T-helper 1 cell treated with Interleukin-12 subunit alpha and Interleukin-12 subunit beta and Interleukin-4 antibody, amounts not matched to agents 30 μg/mL and 1 μg/mL, for 36 hours (primary cell): Measurements from ENCODE around the gene LRP1B.

Source experiments
- H3K27ac Mint-ChIP-seq: one replicate; pipeline ENCODE4 v1.8.0; 2021; ENCODE audit warnings: mild to moderate bottlenecking, mixed read lengths
- H3K27me3 Mint-ChIP-seq: one replicate; pipeline ENCODE4 v1.8.0; 2021; ENCODE audit warnings: low read depth, mixed read lengths
- H3K36me3 Mint-ChIP-seq: one replicate; pipeline ENCODE4 v1.8.0; 2021; ENCODE audit warnings: low read depth, mixed read lengths
- H3K4me1 Mint-ChIP-seq: one replicate; pipeline ENCODE4 v1.8.0; 2021; ENCODE audit warnings: low read depth, mixed read lengths
- H3K4me3 Mint-ChIP-seq: one replicate; pipeline ENCODE4 v1.8.0; 2021; ENCODE audit warnings: mild to moderate bottlenecking, moderate library complexity, mixed read lengths
- H3K9me3 Mint-ChIP-seq: one replicate; pipeline ENCODE4 v1.8.0; 2021; ENCODE audit warnings: mixed read lengths

Gene LRP1B

DNA sequence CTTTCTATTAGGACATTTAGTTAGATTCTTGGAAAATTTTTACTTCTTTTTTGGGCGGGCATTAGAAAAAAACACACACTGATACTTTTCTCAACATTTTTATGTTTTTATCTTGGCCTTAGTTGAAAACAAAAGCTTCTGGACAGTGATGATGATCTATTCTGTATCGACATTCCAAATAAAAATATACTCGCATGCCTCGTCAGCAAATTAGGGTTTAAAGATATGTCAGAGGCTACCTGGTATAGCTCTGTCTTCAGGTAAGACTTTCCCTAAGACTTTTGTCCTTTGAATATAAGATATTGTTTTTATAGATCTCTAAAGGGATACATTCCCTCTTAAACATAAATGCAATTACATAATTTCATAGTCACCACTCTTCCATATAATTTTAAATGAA is 816.8 kb downstream of the LRP1B start:
- no peak overlapping the region for H3K27ac Mint-ChIP-seq
- no peaks in the 10 kb centered on the region for H3K36me3 Mint-ChIP-seq
- peaks cover 16% of the 10 kb centered on the region for H3K9me3 Mint-ChIP-seq
- H3K4me1 Mint-ChIP-seq = no peaks in the 10 kb centered on the region
- no peak overlapping the region for H3K4me3 Mint-ChIP-seq
- no peaks in the 10 kb centered on the region for H3K27me3 Mint-ChIP-seq

DNA sequence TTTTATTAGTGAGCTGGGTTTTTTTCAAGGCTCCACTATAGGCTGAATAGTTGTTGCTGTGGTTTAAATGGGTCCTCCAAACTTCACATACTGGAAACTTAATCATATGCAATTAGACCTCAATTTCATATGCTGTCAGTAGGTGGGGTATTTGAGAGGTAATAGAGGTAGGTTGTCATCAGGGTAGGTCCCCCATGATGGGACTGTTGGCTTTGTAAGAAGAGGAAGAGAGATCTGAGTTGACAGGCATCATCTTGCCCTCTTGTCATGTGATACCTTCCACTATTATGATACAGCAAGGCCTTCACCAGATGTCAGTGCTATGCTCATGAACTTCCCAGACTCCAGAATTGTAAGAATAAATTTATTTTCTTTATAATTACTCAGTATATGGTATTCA is 819.4 kb downstream of the LRP1B start:
- H3K27ac Mint-ChIP-seq = no peak overlapping the region
- H3K4me1 Mint-ChIP-seq = no peaks in the 10 kb centered on the region
- peaks cover 13% of the 10 kb centered on the region for H3K9me3 Mint-ChIP-seq
- H3K4me3 Mint-ChIP-seq = no peak overlapping the region
- H3K36me3 Mint-ChIP-seq = no peaks in the 10 kb centered on the region
- no peaks in the 10 kb centered on the region for H3K27me3 Mint-ChIP-seq

DNA sequence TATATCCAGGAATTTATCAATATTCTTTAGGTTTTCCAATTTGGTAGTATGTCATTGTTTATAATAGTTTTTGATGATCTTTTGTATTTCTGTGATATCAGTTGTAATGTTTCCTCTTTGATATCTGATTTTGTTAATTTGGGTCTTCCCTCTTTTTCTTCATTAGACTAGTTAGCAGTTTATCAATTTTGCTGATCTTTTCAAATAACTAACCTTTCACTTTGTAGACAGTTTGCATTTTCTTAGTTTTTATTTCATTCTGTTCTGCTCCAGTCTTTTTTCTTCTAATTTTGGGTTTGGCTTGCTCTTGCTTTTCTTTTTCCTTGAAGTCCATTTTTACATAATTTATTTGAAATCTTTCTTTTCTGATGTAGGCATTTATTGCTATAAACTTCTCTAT is 824.4 kb downstream of the LRP1B start:
- H3K9me3 Mint-ChIP-seq = peaks cover 8% of the 10 kb centered on the region
- H3K4me1 Mint-ChIP-seq = no peaks in the 10 kb centered on the region
- H3K36me3 Mint-ChIP-seq = no peaks in the 10 kb centered on the region
- no peaks in the 10 kb centered on the region for H3K27me3 Mint-ChIP-seq
- no peak overlapping the region for H3K4me3 Mint-ChIP-seq
- H3K27ac Mint-ChIP-seq = no peak overlapping the region

DNA sequence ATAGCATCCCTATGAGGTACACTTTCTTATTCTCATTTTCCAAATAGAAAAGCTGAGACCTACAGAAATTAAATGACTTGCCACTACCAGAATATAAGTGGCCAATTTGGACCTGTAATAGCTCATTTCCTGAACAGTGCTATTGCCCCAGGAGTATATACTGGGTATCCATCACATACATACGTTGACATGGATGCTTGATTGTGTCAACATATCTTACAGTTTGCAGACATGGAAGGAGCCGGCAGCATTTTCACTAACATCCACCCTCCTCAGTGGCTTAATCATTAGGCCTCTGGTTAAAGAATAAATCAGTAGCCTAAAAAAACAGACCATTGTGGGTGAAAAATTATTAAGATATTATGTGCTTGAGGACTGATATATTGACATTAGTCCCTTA is 829.3 kb downstream of the LRP1B start:
- Mint-ChIP-seq H3K9me3 (peaks cover 3% of the 10 kb centered on the region), H3K4me1 (no peaks in the 10 kb centered on the region)

DNA sequence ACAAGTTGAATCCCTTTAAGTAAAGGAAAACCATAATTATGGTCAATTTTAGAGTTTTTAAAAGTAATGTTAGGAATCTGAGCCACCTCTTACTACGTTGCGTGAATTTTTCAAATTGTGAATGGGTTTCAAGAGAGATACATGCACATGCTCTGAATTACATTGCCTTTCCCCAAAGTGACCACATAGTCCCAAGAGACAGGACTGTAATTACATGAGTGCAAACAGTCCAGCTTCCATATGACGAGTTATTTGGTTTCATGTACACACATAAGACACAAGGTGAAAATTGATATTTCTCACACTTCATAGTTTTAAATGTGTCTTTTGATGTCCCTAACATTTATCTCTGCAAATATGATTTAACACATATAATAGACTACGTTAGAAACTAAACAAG is 850.8 kb downstream of the LRP1B start:
- Mint-ChIP-seq H3K36me3 (no peaks in the 10 kb centered on the region), H3K27ac (no peak overlapping the region), H3K4me3 (no peak overlapping the region), H3K4me1 (no peaks in the 10 kb centered on the region), H3K27me3 (no peaks in the 10 kb centered on the region), H3K9me3 (no peaks in the 10 kb centered on the region)

More for the DNA sequence above, 829.3 kb downstream of the LRP1B start:
- no peaks in the 10 kb centered on the region for H3K36me3 Mint-ChIP-seq
- no peak overlapping the region for H3K4me3 Mint-ChIP-seq
- H3K27ac Mint-ChIP-seq = no peak overlapping the region
- no peaks in the 10 kb centered on the region for H3K27me3 Mint-ChIP-seq

DNA sequence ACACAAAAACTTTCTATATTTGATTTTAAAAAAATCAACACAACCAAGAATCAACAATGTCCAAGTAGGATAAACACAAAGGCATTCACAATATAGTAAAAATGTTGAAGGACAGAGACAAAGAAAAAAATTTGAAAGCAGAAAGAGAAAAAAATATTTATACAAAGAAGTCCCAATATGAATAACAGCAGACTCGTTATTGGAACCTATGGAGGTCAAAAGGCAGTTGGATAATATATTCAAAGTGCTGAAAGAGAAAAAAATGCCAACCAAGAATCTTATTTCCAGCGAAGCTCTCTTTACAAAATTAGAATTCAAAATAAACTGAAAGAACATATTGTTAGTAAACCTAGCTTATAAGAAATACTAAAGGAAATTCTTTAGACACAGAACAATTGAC is 859.5 kb downstream of the LRP1B start:
- Mint-ChIP-seq H3K4me3 (no peak overlapping the region), H3K36me3 (no peaks in the 10 kb centered on the region), H3K4me1 (no peaks in the 10 kb centered on the region), H3K27me3 (no peaks in the 10 kb centered on the region), H3K9me3 (peaks cover 15% of the 10 kb centered on the region), H3K27ac (no peak overlapping the region)

DNA sequence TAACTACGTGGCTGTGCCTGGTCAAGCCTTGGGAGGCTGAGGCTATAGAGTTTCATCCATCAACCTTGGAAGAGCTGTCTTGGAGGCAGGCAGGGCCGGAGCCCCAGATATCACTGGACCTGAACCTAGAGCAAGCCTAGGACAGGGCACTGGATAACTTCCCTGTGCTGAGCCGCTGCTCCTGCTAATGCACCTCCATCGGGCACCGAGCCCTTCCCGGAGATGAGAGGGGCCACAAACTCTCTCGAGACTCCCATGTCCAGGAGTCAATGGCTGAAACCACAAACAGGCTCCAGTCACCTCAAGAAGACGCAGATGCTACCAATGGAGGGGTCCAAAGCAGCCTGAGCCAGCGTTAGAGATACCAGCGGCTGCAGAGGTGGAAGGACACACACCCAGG is 866.0 kb downstream of the LRP1B start:
- H3K36me3 Mint-ChIP-seq = no peaks in the 10 kb centered on the region
- H3K27me3 Mint-ChIP-seq = no peaks in the 10 kb centered on the region
- H3K4me1 Mint-ChIP-seq = no peaks in the 10 kb centered on the region
- peaks cover 13% of the 10 kb centered on the region for H3K9me3 Mint-ChIP-seq
- H3K4me3 Mint-ChIP-seq = no peak overlapping the region
- no peak overlapping the region for H3K27ac Mint-ChIP-seq

DNA sequence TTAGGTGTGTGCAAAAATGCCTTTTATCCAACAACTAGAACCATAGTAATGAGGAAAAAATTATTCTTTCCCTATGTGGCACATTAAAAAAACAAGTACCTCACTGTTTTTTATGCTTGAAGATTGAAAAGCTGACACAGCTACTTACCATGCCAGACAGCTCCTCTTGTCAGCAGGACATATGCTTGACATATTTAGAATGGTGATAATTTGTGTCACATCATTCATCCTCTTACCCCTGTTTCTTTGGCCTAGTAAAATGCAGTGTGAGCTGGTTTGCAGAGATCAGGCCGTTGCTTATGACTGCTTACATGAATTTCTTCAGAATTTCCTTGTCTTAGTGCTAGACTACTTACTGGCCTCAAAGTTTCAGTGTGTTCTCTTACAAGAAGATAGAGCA is 869.9 kb downstream of the LRP1B start:
- no peaks in the 10 kb centered on the region for H3K27me3 Mint-ChIP-seq
- H3K4me1 Mint-ChIP-seq = no peaks in the 10 kb centered on the region
- H3K36me3 Mint-ChIP-seq = no peaks in the 10 kb centered on the region
- H3K4me3 Mint-ChIP-seq = no peak overlapping the region
- peaks cover 8% of the 10 kb centered on the region for H3K9me3 Mint-ChIP-seq
- H3K27ac Mint-ChIP-seq = no peak overlapping the region

DNA sequence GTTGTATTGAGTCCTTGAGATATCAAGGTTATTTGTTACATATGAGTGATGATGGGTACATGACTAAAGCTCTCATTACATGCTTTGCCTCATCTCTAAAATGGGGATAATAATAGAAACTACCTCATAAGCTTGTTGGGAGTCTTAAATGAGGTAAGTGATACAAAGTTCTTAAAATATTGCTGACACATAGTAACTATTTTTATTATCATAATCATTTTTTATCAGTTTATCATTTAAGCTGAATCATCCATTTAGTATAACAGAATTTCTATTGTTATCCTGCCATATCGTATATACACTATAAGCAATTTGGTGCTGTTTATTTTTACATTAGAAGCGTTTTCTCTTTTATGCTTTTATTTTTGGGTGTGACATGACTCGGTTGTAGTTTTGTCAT is 871.1 kb downstream of the LRP1B start:
- H3K27me3 Mint-ChIP-seq = no peaks in the 10 kb centered on the region
- peaks cover 5% of the 10 kb centered on the region for H3K9me3 Mint-ChIP-seq
- H3K36me3 Mint-ChIP-seq = no peaks in the 10 kb centered on the region
- no peak overlapping the region for H3K4me3 Mint-ChIP-seq
- no peaks in the 10 kb centered on the region for H3K4me1 Mint-ChIP-seq
- H3K27ac Mint-ChIP-seq = no peak overlapping the region

DNA sequence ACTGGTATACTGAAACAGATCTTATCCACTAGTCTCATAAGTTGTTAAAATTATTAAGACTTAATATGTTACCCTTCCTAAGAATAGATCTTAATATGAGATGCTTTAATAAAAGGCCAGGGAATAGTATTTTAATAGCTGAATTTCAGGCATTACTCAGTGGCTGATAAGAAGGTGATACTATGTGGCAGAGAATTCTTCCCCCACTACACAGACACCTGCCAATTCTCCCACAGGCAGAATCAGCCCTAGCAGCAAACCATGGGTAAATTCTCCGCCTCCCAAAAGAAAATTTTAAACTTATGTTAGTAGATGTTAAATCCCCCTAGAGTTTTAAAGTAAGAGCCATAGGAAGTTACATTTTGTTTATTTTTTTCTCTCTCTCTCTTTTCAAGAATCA is 888.8 kb downstream of the LRP1B start:
- H3K36me3 Mint-ChIP-seq = no peaks in the 10 kb centered on the region
- no peak overlapping the region for H3K4me3 Mint-ChIP-seq
- H3K9me3 Mint-ChIP-seq = peaks cover 4% of the 10 kb centered on the region
- H3K27me3 Mint-ChIP-seq = no peaks in the 10 kb centered on the region
- no peak overlapping the region for H3K27ac Mint-ChIP-seq
- no peaks in the 10 kb centered on the region for H3K4me1 Mint-ChIP-seq

DNA sequence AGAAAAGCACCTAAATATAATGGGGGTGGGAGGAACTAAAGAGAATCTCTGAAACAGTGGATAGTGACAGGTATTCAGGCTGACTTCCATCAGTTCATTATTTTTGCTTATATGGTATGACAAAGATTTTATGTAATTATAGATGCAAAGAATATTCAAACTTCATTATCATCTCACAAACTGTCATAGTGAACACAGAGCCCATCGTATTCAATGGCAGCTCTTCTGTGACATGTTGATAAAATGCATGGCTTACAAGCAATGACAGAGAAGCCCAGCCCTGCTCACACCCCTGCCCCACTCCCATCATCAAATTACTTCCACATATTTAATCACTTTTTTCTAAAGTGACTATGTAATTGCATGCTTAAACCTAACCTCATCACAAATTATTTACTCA is 904.3 kb downstream of the LRP1B start:
- Mint-ChIP-seq H3K27ac (no peak overlapping the region), H3K4me1 (no peaks in the 10 kb centered on the region), H3K27me3 (no peaks in the 10 kb centered on the region), H3K4me3 (no peak overlapping the region), H3K36me3 (no peaks in the 10 kb centered on the region), H3K9me3 (peaks cover 15% of the 10 kb centered on the region)

DNA sequence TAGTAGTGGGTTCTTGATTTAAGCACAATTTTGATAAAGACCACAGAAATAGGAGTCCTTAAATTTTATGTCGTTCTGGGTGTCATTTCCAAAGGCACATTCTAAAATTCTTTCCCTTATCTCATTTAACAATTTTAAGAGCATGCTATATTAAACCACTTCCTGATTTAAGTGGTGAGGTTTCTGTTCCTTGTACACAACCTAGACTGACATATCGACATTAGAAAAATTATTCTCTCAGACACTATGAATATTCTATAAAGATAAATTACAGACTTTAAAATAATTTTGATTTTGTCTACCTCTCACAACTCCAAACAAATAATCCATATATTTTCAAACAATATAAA is 923.8 kb downstream of the LRP1B start:
- H3K4me1 Mint-ChIP-seq = no peaks in the 10 kb centered on the region
- H3K4me3 Mint-ChIP-seq = no peak overlapping the region
- H3K27ac Mint-ChIP-seq = no peak overlapping the region
- peaks cover 18% of the 10 kb centered on the region for H3K9me3 Mint-ChIP-seq
- H3K36me3 Mint-ChIP-seq = no peaks in the 10 kb centered on the region
- no peaks in the 10 kb centered on the region for H3K27me3 Mint-ChIP-seq

DNA sequence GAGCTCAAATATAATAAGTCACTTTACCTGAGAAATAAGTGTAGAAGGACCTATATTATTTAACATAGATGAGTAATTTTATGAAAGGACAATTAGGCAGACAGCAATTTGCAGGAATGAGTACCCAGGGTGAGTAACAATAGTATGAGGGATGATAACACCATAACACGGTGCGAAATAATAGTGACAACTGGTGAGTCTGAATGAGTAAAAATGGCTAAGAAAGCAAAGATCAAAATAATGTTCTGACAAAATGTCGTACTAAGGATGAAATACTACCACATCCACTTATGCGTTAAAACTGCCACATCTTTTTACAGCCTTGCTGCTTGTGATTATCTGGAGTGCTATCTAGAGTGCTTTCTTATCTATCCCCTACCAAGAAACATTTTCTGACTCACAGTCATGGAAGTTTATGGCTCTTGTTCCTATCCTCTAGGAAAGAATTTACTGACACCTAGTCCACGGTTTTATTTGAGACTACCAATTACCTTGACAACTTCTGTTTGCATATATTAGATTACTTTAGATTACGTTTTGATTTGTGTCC is 929.7 kb downstream of the LRP1B start:
- Mint-ChIP-seq H3K4me1 (no peaks in the 10 kb centered on the region), H3K36me3 (no peaks in the 10 kb centered on the region), H3K27ac (no peak overlapping the region), H3K27me3 (no peaks in the 10 kb centered on the region), H3K4me3 (no peak overlapping the region), H3K9me3 (peaks cover 18% of the 10 kb centered on the region)

DNA sequence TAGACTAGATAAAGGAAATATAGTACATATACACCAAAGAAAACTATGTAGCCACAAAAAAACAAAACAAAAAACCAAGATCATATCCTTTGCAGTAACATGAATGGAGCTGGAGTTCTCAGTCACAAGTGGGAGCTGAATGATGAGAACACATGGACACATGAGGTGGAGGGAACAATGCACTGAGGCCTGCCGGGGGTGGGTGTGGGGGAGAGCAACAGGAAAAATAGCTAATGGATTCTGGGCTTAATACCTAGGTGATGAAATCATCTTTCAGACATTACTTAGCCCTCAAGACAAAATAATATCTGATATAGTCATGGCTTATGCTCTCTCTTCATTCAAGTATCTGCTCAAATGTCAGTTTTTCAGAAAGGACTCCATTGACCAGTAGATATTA is 930.6 kb downstream of the LRP1B start:
- peaks cover 18% of the 10 kb centered on the region for H3K9me3 Mint-ChIP-seq
- no peak overlapping the region for H3K4me3 Mint-ChIP-seq
- H3K27ac Mint-ChIP-seq = no peak overlapping the region
- H3K27me3 Mint-ChIP-seq = no peaks in the 10 kb centered on the region
- no peaks in the 10 kb centered on the region for H3K4me1 Mint-ChIP-seq
- H3K36me3 Mint-ChIP-seq = no peaks in the 10 kb centered on the region

DNA sequence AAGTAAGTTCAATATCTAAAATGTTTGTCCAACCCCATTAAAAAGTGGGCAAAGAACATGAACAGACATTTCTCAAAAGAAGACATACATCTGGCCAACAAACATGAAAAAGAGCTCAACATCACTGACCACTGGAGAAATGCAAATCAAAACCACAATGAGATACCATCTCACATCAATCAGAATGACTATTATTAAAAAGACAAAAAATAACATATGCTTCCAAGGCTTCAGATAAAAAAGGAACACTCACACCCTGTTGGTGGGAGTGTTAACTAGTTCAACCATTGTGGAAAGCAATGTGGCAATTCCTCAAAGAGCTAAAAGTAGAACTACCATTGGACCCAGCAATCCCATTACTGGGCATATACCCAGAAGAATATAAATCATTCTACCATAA is 931.1 kb downstream of the LRP1B start:
- H3K4me3 Mint-ChIP-seq = no peak overlapping the region
- H3K27me3 Mint-ChIP-seq = no peaks in the 10 kb centered on the region
- no peak overlapping the region for H3K27ac Mint-ChIP-seq
- H3K4me1 Mint-ChIP-seq = no peaks in the 10 kb centered on the region
- no peaks in the 10 kb centered on the region for H3K36me3 Mint-ChIP-seq
- H3K9me3 Mint-ChIP-seq = peaks cover 18% of the 10 kb centered on the region

DNA sequence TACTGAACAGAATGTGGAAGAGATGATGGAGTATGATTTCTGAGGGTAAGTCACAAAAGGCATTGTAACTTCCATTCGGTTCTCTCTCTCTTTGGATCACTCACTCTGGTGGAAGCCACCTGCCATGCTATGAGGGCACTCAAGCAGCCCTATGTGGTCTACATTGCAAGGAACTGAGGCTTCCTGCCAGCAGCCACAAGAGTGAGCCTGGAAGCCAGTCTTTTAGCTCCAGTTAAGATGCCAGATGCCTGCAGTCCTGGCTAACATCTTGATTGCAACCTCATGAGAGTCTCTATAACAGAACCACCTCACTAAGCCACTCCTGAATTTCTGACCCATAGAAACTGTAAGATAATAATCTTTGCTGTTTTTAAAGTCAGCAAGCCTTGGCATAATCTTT is 935.7 kb downstream of the LRP1B start:
- H3K4me3 Mint-ChIP-seq = no peak overlapping the region
- no peak overlapping the region for H3K27ac Mint-ChIP-seq
- H3K27me3 Mint-ChIP-seq = no peaks in the 10 kb centered on the region
- no peaks in the 10 kb centered on the region for H3K4me1 Mint-ChIP-seq
- peaks cover 18% of the 10 kb centered on the region for H3K9me3 Mint-ChIP-seq
- H3K36me3 Mint-ChIP-seq = no peaks in the 10 kb centered on the region
